DND-41 (cell line): ENCODE data around the gene NUCKS1.

Experiments
- ATAC-seq: fragments of 200-7000 bp; cut with Tn5 transposase; 3 replicates; pipeline ENCODE4 v1.9.1; 2021; ENCODE audit warnings: low read depth; ENCODE audit not compliant: insufficient read depth
- DNase-seq: peaks from one replicate; pipeline ENCODE4 v3.0.0-alpha.2; 2020
- H2AFZ ChIP-seq: 2 replicates; pipeline ENCODE4 v1.6.0; 2012; ENCODE audit warnings: low read depth, low read length
- H3K27ac ChIP-seq: 2 replicates; pipeline ENCODE4 v1.5.1; 2012; ENCODE audit warnings: low read length, inconsistent platforms
- H3K27me3 ChIP-seq: fragments of 200-600 bp; sonication (generic); 2 replicates; pipeline ENCODE4 v1.6.0; 2012; ENCODE audit warnings: low read length, mild to moderate bottlenecking, inconsistent platforms; ENCODE audit not compliant: insufficient read depth, poor library complexity
- H3K36me3 ChIP-seq: 2 replicates; pipeline ENCODE4 v1.5.1; 2012; ENCODE audit warnings: low read length, inconsistent platforms; ENCODE audit not compliant: insufficient read depth
- H3K4me1 ChIP-seq: 2 replicates; pipeline ENCODE4 v1.5.1; 2012; ENCODE audit warnings: mild to moderate bottlenecking, low read length; ENCODE audit not compliant: insufficient read depth
- H3K4me2 ChIP-seq: 2 replicates; pipeline ENCODE4 v1.6.0; 2012; ENCODE audit warnings: mild to moderate bottlenecking, moderate library complexity, low read length, inconsistent platforms; ENCODE audit not compliant: insufficient read depth
- H3K4me3 ChIP-seq, 2 experiments: fragments of 200-600 bp in 1 of 2; shearing (Covaris generic) in 1 of 2; 2 replicates each; pipeline ENCODE4 v1.5.1; 2012 to 2016; ENCODE audit warnings: inconsistent platforms in 2 of 2, low read length in 2 of 2, mild to moderate bottlenecking in 2 of 2, low read depth in 1 of 2, moderate library complexity in 1 of 2
- H3K79me2 ChIP-seq: 2 replicates; pipeline ENCODE4 v1.6.0; 2012; ENCODE audit warnings: low read length, inconsistent platforms; ENCODE audit not compliant: insufficient read depth
- H3K9ac ChIP-seq: 2 replicates; pipeline ENCODE4 v1.6.0; 2012; ENCODE audit warnings: low read depth, mild to moderate bottlenecking, inconsistent platforms, low read length, moderate library complexity
- H3K9me3 ChIP-seq: 2 replicates; pipeline ENCODE4 v1.5.1; 2012; ENCODE audit warnings: low read length, moderate library complexity, mild to moderate bottlenecking, inconsistent platforms; ENCODE audit not compliant: insufficient read depth, severe bottlenecking
- H4K20me1 ChIP-seq: 2 replicates; pipeline ENCODE4 v1.6.0; 2012; ENCODE audit warnings: low read length; ENCODE audit not compliant: insufficient read depth
- EZH2 ChIP-seq: IDR thresholded peaks from 3 replicates; pipeline ENCODE4 v1.6.1; 2012; ENCODE audit warnings: borderline replicate concordance, low read depth, mild to moderate bottlenecking, moderate library complexity, low read length, inconsistent platforms; ENCODE audit not compliant: severe bottlenecking
- TF ChIP-seq, protein P1 (sequence below): IDR thresholded peaks from 2 replicates; pipeline ENCODE4 v1.5.1; 2012; ENCODE audit warnings: borderline replicate concordance, low read length, moderate library complexity, mild to moderate bottlenecking; ENCODE audit not compliant: poor library complexity, severe bottlenecking; ENCODE audit errors: extremely low read depth

The NUCKS1 gene

GRCh38 chr1:205791568-205792180 is 41.7 kb upstream of the NUCKS1 start:
- DNase-seq, result peak; percentile 64

DNA sequence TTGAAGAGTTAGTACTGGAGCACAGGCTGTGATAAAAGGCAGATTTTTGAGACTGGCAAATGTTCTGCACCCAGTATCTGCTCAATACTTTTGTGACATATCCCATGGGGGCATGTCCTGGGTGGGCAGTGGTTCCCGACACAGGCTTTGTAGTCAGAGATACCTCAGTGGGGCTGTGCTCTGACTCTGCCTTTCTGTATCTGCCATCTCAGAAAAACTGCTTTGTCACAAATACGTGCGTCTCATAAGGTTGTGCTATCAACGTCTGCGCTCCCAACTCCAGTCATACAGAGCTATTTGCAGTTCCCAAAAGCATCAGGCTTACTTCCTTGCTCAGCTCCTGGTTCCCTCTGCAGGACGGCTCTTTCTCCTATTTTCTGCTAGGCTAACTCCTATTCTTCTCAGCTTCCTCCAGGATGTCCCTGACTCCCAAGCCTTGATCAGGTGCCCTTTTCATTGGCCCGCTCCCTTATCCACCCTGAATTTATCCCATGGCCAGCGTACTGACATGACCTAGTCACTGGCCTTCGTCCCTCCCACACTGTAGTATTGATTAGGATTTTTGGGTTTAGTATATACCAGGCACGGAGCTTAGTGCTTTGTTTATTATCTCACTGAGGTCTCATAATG is 37.4 kb upstream of the NUCKS1 start:
- Histone ChIP-seq H3K4me1 (peaks cover 7% of the 10 kb centered on the region; the same call in 1 of the 2 replicates), H3K4me2 (no peak overlapping the region), H3K79me2 (no peaks in the 10 kb centered on the region), H2AFZ (no peak overlapping the region), H4K20me1 (no peaks in the 10 kb centered on the region), H3K36me3 (peaks cover 27% of the 10 kb centered on the region; the same call in 1 of the 2 replicates), H3K4me3 (no peak overlapping the region), H3K27me3 (no peaks in the 10 kb centered on the region), H3K9me3 (no peaks in the 10 kb centered on the region), H3K27ac (no peak overlapping the region), H3K9ac (no peak overlapping the region)
- TF ChIP-seq EZH2, result no peak
- TF ChIP-seq, protein P1, sequence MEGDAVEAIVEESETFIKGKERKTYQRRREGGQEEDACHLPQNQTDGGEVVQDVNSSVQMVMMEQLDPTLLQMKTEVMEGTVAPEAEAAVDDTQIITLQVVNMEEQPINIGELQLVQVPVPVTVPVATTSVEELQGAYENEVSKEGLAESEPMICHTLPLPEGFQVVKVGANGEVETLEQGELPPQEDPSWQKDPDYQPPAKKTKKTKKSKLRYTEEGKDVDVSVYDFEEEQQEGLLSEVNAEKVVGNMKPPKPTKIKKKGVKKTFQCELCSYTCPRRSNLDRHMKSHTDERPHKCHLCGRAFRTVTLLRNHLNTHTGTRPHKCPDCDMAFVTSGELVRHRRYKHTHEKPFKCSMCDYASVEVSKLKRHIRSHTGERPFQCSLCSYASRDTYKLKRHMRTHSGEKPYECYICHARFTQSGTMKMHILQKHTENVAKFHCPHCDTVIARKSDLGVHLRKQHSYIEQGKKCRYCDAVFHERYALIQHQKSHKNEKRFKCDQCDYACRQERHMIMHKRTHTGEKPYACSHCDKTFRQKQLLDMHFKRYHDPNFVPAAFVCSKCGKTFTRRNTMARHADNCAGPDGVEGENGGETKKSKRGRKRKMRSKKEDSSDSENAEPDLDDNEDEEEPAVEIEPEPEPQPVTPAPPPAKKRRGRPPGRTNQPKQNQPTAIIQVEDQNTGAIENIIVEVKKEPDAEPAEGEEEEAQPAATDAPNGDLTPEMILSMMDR, result no peak
- ATAC-seq, result no peak
- DNase-seq, result no peak

More at GRCh38 chr1:205791568-205792180, 41.7 kb upstream of the NUCKS1 start:
- Histone ChIP-seq H3K4me2 (no peak overlapping the region), H2AFZ (no peak overlapping the region), H3K79me2 (no peaks in the 10 kb centered on the region), H3K36me3 (peaks cover 67% of the 10 kb centered on the region), H4K20me1 (no peaks in the 10 kb centered on the region; the same call in 1 of the 2 replicates), H3K27me3 (no peaks in the 10 kb centered on the region), H3K4me3 (no peak overlapping the region), H3K9ac (no peak overlapping the region), H3K4me1 (no peaks in the 10 kb centered on the region), H3K9me3 (no peaks in the 10 kb centered on the region), H3K27ac (no peak overlapping the region)
- peak; percentile 97 for ATAC-seq
- TF ChIP-seq, protein P1, result peak; percentile 84
- TF ChIP-seq EZH2, result no peak

GRCh38 chr1:205786601-205787000 is 36.6 kb upstream of the NUCKS1 start:
- no peaks in the 10 kb centered on the region for H4K20me1 ChIP-seq
- H3K9me3 ChIP-seq, result no peaks in the 10 kb centered on the region
- H3K27me3 ChIP-seq, result no peaks in the 10 kb centered on the region
- H3K4me3 ChIP-seq, result no peak overlapping the region
- peaks cover 19% of the 10 kb centered on the region; the same call in 1 of the 2 replicates for H3K36me3 ChIP-seq
- no peaks in the 10 kb centered on the region for H3K79me2 ChIP-seq
- ATAC-seq (no peak), DNase-seq (no peak)
- H3K27ac ChIP-seq, result no peak overlapping the region
- H3K9ac ChIP-seq, result no peak overlapping the region
- H3K4me2 ChIP-seq, result no peak overlapping the region
- H3K4me1 ChIP-seq, result peaks cover 7% of the 10 kb centered on the region; the same call in 1 of the 2 replicates
- TF ChIP-seq EZH2, result no peak
- TF ChIP-seq, protein P1, result no peak
- H2AFZ ChIP-seq, result no peak overlapping the region
